Measurements from ENCODE around the gene C18orf63.

GRCh38 chr18:74381621-74382295 lies 66.1 kb downstream of the C18orf63 start:
- TF ChIP-seq POLR2A (IDR thresholded peaks at IDR 0.05), result no peak
- TF ChIP-seq, protein P1, sequence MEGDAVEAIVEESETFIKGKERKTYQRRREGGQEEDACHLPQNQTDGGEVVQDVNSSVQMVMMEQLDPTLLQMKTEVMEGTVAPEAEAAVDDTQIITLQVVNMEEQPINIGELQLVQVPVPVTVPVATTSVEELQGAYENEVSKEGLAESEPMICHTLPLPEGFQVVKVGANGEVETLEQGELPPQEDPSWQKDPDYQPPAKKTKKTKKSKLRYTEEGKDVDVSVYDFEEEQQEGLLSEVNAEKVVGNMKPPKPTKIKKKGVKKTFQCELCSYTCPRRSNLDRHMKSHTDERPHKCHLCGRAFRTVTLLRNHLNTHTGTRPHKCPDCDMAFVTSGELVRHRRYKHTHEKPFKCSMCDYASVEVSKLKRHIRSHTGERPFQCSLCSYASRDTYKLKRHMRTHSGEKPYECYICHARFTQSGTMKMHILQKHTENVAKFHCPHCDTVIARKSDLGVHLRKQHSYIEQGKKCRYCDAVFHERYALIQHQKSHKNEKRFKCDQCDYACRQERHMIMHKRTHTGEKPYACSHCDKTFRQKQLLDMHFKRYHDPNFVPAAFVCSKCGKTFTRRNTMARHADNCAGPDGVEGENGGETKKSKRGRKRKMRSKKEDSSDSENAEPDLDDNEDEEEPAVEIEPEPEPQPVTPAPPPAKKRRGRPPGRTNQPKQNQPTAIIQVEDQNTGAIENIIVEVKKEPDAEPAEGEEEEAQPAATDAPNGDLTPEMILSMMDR (IDR thresholded peaks at IDR 0.05), result no peak
